GM18868 (cell line): Measurements from ENCODE around the gene ZNF341.
"Not testable (repeated sequence)": the region's sequence is repeated elsewhere in the genome, so short reads cannot be mapped to it uniquely, and the experiment has no call there.

ENCODE experiments used
- ATAC-seq: cut with Tn5 transposase; IDR thresholded peaks from one replicate; pipeline ENCODE4 v1.9.1; 2021; ENCODE audit warnings: mild to moderate bottlenecking, moderate library complexity; ENCODE audit not compliant: unreplicated experiment

ZNF341 gene

DNA sequence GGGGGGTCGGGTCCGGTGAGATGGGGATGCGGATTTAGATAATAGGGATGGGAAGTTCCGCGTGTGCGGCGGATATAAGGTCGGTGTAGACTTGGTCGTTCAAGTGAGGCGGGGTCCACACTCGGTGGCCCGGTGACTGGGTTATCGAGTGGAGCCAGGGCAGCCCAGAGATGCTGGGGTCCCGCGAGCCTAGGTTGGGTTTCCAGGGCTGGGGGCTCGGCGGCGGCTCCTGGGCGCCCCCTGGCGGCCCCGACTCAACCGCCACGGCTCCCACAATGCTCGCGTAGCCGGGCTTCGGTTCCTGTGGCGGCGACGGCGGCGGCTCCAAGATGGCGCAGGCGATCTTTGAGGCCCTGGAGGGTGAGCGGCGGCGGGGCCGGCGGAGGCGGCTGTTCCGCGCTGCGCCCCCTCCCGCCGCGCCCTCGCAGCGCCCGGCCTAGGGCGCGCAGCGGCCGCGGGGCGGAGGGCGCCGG is at the start of gene ZNF341:
TSS of gene ZNF341 (plus strand) at position 304 of the 473 bp plus-strand sequence. CDS start at position 330, 26 bp downstream.
- peak; percentile 66 for ATAC-seq

DNA sequence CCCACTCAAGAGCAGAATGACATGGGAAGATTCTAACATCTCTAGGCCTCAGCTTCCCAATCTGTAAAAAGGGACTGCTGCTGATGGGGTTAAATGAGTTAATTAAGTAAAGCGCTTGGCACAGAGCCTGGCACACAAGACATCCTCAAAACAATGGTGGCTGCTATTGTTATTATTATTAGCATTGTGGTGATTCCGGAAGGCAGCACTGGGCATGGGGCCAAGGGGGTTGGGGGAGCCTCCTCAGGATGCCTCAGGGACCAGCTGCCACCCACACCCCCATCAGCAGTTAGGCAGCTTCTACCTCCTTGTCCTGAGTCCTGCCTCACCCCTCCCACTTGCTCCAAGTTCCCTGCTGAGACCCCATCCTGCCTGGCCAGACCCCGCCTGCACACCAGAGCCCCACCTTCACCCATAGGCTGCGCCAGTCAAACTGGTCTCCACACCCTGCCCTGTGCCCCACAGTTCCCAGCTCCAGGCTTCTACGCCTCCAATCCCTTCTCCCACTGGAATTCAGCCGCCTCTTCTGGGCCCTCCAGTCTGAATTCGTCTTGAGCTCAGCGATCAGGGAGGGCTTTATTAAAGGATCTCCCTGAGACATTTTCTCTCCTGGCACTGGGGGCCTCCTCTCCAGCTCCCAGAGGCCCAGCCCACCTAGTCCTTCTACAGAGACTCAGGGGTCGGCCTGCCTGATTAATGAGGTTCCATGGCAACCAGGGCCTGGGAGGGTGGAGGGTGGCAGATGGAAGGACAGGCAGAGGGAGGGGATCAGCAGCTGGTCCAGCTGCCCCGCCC is 47.1 kb upstream of the ZNF341 start:
- no peak for ATAC-seq

DNA sequence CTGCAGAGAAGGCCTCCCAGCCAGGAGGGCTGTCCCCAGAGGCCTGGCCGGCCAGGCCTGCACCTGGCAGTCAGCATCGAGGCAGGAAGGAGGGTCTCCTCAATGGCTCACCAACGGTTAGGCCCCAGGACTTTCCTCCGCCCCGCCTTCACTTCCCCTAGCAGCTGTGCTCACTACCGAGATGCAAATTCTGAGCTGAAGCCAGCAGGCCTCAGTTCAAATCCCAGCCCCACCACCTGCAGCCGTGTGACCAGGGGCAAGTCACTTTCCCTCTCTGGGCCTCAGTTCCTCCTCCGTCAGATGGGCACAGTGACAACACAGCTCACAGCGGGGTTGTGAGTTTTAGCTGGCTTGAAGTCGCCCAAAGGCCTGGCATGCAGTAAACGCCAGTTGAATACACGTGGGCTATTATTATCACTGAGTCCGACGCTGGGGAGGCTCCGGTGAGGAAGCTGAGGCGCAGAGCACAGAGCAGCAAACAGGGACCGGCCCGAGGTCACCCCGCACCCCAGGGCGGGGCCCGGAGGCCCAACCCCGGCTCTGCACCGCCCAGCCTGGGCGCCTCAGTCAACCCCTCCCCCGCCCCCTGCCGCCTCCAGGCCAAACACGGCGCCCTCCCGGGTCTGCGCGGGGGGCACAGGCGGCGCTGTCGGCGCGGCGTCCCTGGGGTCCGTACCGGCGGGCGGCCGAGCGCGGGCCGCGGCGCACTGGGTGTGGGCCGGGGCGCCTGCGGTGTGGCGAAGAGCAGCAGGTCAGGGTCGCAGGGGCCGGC is 46.3 kb upstream of the ZNF341 start:
- ATAC-seq, result peak; percentile 34

DNA sequence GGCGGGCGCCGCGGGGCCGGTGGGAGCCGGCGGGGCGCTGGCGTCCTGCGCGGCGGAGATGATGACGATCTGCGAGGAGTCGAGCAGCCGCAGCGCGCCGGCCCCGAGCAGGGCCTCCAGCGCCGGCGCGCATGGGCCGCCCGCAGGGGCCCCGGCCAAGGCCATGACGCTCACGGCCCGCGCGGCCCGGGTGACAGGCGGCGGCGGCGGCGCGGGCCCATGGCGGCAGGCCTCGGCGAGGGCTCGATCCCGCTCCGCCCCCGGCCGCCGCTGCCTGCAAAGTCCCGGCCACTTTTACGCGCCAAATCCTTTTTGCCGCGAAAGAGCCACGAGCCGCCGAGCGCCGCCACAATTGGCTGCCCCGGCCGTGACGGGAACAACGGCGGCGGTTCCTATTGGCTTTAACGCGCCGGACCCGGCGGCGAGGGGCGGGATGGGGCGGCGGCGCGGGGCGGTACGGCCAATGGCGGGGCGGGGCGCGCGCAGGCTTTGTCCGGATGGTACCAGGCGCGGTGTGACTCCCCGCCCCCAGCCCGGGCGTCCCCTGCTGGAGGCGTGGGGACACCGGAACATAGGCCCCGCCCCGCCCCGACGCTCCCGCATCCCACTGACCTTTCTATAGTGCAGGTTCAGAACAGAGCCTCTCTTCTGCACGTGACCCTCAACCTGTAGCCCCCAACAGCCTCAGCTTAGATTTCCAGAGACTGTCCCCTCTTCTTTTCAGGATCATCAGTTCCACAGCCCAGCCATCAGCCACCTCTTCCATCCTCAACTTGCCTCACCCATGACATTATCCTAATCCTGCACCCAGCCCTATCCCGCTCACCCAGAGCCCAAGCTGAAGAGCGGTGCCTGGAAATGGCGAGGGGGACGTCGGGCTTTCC is 45.5 kb upstream of the ZNF341 start, which contains the start of gene E2F1:
TSS of gene E2F1 (minus strand) at position 286 of the 884 bp plus-strand sequence. CDS start at position 165, 121 bp downstream.
- ATAC-seq, result peak; percentile 84

DNA sequence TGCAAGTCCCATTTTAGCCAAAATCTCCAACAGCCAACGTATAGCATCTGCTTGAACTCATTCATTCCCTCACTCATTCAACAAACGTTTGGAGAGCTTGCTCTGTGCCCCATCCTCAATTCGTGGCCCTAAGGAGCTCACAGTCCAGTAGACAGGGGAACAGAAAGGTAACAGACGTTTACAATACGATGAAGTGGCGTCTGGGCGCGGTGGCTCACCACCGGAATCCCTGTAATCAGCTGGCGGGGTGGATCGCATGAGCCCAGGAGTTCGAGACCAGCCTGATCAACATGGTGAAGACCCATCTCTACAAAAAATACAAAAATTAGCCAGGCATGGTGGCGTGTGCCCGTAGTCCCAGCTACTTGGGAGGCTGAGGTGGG is 44.8 kb upstream of the ZNF341 start:
- no peak for ATAC-seq

DNA sequence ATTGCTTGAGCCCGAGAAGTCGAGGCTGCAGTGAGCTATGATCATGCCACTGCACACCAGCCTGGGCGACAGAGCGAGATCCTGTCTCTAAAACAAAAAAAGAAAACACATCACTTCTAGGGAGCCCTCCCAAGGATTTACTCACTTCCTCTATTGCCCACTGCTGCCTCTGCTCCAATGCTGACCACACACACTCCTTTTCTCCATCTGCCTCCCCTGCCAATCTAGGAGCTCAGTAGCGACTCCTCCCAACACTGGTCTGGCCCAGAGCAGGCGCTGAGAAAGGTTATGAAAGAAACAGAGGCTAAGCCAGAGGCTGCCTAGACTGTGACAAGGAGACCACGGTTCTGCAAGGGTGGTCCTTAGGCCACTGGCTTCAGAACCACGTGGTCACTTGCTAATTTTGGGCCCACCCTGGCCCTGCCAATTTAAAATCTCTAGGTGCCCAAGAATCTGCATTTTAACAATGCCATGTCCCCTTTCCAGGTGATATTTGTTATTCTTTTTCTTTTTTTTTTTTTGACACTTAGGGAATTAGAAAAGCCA is 44.4 kb upstream of the ZNF341 start:
- no peak for ATAC-seq

DNA sequence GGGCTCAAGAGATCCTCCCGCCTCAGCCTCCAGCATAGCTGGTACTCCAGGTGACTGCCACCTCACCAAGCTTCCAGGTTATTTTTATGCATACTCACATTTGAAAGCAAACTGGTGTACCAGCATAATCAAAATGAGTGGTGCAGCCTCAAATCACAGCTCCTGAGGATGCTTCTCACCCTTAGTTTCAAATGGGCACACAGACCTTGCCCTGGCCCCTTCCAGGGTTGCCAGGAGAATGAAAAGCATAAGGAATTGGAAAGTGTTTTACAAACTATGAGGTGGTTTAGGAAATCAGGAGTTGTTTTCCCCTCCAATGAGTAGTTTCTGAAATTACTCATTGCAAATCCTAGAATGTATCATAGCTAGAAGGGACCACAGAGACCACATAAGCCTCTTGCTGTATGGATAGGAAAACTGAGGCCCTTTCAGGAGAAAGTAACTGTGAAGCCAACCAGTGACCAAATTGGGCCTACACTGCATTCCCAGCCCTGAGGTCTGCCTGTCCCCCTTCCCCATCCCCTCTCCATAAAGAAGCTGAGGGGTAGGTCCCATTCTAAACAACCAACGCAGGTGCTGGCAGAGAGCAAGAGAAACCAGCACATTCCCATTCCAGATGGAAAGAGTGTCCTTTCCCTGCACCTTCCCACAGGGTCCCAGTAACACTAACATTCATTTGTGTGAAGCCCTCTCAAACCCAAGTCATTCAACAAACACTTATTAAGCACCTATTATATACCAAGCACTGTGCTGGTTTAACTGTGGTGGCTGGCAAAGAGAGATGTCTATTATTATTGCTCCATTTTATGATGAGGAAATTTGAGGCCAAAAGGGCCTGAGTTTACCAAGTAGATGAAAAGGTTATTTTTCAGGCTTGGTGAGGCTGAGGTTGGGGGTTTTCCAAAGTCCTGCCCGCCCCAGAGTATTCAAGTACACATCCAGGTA is 43.5 kb upstream of the ZNF341 start:
- no peak for ATAC-seq

DNA sequence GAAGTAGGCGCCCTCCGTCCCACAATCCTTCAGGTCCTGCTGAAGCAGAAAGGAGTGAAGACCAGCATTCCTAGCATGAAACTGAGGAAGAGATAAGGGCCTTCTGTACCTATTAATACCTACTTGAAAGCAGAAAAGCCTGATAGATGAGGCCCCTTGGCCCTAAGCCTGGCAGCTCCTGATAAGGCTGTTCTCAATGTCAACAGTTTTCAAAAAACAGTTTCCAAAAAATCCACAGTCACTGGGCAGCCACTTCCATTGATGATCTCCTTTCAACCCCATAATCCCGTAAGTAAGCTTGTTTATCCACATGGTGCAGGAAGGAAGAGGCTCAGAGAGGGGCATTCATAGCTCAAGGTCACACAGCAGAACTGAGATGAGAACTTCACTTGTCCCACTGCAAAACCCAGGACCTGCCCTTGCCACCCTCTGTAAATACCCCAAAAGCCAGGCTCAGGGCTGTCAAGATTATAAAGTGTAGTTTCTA is 42.8 kb upstream of the ZNF341 start:
- ATAC-seq, result no peak

DNA sequence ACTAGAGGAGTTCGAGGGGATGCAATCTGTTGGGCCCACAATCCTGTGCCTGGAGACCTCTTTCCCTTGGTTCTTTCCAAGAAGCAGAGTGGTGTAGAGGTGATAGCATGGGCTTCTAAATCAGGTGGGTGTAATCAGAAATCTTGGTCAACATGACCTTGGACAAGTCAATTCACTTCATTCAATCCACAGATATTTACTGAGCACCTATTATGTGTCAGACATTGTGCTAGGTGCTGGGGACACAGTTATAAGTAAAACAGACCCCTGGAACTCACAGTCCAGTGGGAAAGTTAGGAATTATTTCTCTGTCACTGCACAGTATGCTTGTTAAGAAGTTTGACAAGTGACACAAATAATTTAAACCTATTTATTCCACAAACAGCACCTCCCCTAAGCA is 42.3 kb upstream of the ZNF341 start:
- ATAC-seq, result no peak

DNA sequence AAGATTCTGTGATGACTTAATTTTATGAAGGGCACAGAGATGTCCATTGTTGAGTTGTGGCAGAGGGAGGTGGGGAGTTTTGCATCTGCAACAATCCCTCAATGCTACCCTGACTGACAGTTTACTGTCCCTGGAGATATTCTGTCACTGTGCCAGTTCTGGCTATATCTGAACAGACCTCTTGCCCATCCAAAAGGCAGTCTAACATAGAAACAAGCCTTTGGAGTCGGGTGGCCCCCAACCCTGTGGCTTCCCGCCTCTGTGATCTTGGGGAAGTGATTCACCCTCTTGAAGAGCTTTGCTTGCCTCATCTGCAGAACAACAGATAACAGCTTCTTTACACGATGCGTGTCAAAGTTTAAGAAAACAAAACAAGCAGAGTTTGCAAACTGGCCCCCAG is 41.8 kb upstream of the ZNF341 start:
- no peak for ATAC-seq

DNA sequence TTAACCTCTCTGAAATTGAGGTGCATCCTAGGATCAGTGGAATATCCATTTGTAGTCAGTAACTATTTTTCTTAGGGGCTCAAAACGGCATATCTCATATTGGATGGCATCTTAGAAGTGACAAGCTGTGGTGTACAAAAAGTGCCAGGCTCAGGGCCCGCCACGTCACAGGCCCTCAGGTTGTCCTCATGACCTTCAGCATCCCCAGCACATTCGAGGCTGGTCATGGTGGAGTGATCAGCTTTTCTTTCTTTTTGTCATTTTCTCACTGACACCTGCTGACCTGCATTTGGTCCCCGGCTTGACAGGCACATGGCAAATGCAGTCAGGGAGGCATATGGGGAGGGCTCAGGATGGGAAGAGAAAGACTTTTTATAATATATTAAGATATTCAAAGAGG is 38.5 kb upstream of the ZNF341 start:
- no peak for ATAC-seq

DNA sequence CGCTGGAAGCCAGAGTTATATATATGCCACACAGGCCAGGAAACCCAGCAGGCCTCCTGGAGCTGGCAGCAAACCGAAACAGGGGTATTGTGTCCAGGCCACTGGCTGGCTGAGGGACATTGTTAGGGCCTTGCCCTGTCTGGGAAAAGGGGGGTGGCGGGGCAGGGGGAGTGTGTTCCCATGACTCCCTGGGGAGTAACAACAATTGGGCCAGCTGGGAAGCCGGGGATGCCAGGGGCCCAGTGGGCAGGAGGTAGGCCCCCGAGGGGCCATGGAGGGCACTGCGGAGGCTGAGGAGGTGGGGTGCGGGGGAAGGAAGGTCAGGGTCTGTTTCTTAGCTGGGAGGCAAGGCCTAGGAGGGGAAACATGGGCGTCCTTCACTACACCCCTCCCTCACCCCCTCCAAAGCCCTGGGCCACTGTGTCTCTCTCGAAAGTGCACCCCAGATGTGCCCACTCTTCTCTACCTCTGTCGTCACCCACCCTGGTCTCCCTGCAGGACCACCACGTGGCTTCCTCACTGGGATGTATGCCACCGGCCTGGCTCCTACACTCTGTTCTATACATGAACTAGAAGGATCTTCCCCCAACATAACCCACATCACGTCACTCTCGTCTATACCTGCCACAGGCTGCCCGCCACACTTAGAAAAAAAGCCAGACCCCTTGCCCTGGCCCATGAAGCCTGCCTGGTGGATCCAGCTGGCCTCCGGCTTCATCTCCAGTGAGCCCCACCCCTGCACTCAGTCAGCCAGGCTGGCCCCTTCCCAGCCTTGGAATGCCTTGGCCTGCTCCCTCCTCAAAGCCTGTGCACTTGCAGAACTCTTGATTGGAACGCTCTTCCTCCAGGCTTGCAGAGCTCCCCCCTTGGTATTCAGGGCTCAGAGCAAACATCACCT is 37.8 kb upstream of the ZNF341 start:
- ATAC-seq, result no peak

DNA sequence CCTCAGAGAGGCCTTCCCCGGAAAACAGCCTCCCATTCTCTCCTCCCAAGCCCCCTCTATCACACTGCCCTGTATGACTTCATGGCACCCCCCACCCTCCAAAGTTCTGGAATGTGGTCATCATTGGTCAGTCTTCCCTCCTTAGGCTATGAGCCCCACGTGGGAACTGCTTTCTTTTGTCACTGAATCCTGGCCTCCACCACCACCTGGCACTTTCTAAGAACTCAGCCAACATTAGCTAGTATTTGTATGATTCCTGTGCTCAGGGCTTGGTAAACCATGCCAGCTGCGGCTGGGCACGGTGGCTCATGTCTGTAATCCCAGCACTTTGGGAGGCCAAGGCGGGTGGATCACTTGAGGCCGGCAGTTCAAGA is 37.2 kb upstream of the ZNF341 start:
- ATAC-seq, result no peak

DNA sequence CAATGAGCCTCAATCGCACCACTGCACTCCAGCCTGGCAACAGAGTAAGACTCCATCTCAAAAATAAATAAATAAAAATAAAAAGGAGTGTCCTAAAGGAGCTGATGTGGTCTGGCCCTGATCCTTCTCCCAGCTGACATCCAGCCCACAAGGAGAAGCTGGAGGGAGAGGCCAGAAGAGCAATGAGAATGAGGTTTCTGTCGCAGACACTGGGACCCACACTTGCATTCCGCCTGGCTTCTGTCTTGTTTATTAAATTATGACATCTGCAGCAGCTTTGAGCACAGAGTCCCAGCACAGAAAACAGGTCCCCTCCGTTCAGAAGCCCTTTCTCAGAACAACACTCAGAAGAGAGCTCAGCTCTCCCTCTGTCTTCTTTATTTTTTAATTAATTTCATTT is 35.3 kb upstream of the ZNF341 start:
- ATAC-seq, result no peak

DNA sequence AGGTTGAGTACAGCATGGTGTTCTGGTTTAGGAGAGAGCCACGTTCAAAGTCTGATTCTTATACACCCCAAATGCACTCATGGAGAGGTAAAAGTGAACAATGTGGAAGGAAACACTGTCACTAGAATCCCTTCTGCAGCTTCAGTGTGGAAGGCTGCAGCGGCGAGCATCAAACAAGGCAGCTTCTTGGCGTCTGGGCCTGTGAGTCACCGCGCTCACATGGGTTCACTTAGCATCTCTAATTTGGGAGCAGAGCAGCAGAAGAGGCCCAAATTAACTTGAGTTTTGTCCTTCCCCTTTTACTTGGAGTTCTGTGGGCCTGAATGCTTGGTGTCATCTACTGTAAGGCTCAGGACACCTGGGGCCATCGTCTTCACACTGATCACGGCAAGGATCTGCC is 34.7 kb upstream of the ZNF341 start:
- ATAC-seq, result no peak

DNA sequence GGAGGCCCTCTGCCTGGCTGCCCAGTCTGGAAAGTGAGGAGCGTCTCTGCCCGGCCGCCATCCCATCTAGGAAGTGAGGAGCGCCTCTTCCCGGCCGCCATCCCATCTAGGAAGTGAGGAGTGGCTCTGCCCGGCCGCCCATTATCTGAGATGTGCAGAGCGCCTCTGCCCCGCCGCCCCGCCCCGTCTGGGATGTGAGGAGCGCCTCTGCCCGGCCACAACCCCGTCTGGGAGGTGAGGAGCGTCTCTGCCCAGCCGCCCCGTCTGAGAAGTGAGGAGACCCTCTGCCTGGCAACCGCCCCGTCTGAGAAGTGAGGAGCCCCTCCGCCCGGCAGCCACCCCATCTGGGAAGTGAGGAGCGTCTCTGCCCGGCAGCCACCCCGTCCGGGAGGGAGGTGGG is 32.8 kb upstream of the ZNF341 start:
- ATAC-seq, result not testable (repeated sequence)

DNA sequence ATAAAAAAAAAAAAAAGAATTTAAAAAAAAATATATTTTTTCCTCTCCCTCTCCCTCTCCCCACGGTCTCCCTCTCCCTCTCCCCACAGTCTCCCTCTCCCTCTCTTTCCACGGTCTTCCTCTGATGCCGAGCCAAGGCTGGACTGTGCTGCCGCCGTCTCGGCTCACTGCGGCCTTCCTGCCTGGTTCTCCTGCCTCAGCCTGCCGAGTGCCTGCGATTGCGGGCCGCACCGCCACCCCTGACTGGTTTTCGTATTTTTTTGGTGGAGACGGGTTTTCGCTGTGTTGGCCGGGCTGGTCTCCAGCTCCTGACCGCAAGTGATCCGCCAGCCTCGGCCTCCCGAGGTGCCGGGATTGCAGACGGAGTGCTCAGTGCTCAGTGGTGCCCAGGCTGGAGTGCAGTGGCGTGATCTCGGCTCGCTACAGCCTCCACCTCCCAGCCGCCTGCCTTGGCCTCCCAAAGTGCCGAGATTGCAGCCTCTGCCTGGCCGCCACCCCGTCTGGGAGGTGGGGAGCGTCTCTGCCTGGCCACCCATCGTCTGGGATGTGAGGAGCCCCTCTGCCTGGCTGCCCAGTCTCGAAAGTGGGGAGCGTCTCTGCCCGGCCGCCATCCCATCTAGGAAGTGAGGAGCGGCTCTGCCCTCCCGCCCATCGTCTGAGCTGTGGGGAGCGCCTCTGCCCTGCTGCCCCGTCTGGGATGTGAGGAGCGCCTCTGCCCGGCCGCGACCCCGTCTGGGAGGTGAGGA is 30.9 kb upstream of the ZNF341 start:
- ATAC-seq, result not testable (repeated sequence)
